Mammary epithelial cell (primary cell): ENCODE data around the gene CLEC12A.

ENCODE experiments used
- CTCF ChIP-seq, 2 donors: IDR thresholded peaks in 1 of 2; conservative IDR thresholded peaks in 1 of 2; 2 replicates each; pipeline ENCODE4 v1.5.1; 2011 to 2012; ENCODE audit warnings: inconsistent platforms in 2 of 2, low read length in 2 of 2, mild to moderate bottlenecking in 2 of 2, control low read depth in 1 of 2, low read depth in 1 of 2; ENCODE audit not compliant: insufficient read depth in 1 of 2; ENCODE audit errors: extremely low read depth in 1 of 2
- EZH2 ChIP-seq: IDR thresholded peaks from 2 replicates; pipeline ENCODE4 v1.6.1; 2012; ENCODE audit warnings: low read length, inconsistent platforms, borderline replicate concordance

GRCh38 chr12:10025236-10025635 is 54.0 kb downstream of the CLEC12A start:
- TF ChIP-seq CTCF (conservative IDR thresholded peaks at IDR 0.05 in 1 of 2, IDR thresholded peaks at IDR 0.05 in 1 of 2; ENCODE audit: extremely low read depth in 1 of 2, insufficient read depth in 1 of 2, low read depth in 1 of 2, low read length in 2 of 2): no peak
- TF ChIP-seq EZH2: no peak
